GM21825 (cell line): ENCODE measurements around the gene SYNE1.
"Not testable (repeated sequence)": the region's sequence is repeated elsewhere in the genome, so short reads cannot be mapped to it uniquely, and the experiment has no call there.

Source experiments
- ATAC-seq: cut with Tn5 transposase; IDR thresholded peaks from one replicate; pipeline ENCODE4 v1.9.1; 2021; ENCODE audit warnings: mild to moderate bottlenecking, moderate library complexity; ENCODE audit not compliant: unreplicated experiment

Gene SYNE1

DNA sequence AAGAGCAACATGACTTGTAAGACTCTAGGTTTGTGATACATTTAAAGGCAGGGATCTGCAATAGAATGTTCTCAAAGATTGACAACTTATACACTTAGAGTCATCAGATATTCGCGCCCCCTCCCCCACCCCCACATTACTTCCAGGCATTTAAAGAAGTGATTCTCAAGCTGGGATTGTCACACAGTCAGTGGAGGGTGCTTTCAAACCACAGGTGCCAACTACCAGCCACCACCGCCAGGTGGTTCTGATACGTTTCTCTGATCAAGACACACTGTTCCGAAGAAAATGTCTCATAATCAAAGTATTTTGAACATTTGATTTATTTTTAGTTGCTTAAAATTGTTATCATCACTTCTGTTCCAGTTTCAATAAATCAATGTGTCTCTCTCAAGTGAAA lies 472.2 kb downstream of the SYNE1 start:
- ATAC-seq: no peak

DNA sequence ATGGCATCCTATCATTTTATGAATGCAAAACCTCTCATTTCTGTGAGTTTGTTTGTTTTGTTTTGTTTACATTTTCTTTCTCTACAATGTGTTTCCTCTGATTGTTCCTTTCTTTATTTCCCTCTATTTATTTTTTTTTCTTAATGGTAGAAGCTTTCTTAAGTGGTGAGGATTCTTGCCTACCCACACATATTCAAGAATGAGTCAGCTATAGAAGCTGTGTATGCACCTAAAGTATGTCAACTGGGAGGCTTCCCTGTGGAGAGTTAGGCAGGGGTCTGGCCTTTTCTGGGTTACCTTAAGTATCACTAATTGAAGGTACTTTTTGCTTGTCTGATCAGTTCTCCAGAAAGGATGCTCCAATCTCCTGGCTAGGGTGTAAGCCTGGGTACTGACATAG lies 475.7 kb downstream of the SYNE1 start:
- ATAC-seq: no peak

DNA sequence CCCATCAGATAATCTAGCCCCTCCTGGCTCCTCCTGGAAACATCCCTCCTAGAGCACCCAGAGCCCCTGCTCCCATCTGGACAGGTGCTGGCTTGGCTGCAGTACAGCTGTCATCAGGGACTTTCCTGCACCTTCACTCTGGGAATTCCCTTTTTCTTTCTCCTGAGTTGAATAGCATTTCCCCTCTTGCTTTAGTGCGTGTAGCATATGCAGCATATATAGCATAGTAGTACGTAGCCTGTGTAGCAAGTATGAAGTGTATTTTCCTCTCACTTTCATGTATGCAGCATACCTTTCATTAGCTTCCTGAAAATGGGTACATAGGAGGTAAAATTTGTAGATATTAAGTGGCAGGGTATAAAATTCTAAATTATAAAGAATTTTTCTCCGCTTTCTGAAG lies 476.8 kb downstream of the SYNE1 start:
- peak; percentile 97 for ATAC-seq

DNA sequence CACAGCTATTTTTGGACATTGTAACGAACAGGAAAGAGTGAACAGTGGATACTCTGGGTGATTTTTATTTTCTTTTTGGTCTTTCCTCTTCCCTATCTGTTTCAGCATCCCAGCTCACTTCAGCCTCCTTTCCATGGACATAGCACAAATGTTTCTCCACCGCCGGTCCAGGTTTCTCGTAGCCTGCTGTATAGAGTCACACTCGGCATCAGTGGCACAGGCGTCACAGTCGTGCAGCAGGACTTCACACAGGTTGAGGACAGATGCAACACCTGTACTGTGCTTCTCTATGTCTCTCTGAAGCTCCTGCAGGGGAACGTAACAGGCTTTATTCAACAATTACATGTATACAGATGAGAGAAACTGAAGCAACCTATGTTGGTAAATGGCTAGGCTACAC lies 481.4 kb downstream of the SYNE1 start:
- no peak for ATAC-seq

DNA sequence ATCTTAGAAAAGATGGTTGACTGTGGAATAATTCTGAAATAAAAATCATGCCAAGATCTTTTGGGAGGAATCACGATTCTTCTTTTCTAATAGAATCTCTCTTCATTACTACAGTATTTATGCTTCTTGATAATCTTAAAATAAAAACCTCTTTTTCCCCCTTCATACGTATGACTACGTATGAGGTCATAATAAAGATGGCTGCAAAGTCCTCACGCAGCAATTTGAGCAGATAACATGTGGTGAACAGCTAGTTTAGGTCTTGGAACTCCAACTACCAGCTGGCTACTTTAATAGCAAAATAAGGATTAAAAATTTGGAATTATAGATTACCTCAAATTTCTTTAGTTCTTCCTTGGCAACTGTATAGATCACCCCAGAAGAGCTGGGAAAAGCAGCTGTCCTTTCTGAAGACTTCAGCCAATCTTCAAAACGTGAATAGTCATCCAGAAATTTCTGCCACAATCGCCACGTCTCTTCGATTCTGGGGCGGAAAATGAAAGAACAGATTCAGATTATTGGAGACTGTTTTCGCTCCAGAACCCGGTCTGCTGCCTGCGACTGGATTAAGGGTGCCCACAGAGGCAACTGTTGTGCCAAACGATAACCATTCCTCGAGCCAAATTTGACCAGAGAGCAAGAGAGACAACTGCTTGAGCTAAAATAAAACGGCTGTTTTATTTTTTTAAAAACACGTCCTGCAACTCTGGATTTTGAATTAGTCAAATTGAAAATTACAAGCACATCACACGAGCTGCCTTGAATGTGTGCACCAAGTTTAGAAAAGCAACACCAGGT lies 482.4 kb downstream of the SYNE1 start:
- no peak for ATAC-seq

DNA sequence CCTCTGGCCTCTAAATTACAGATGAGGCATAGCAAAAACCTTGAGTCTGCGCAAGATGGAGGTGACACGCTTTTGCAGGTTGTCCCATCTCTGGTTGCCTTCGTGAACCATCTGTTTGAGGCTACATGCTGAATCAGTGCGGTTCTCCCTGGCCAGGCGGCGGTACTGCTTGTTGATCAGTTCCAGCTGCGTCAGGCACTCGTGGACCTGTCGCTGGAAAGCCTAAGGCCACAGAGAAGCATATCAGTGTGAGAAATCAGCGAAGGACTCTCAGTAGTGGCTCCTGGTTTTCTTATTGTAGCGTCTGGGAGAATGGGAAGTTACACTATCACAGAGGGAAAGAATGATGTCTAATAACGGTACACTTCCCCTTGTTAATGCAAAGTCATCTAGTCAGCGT lies 485.2 kb downstream of the SYNE1 start:
- ATAC-seq: no peak

DNA sequence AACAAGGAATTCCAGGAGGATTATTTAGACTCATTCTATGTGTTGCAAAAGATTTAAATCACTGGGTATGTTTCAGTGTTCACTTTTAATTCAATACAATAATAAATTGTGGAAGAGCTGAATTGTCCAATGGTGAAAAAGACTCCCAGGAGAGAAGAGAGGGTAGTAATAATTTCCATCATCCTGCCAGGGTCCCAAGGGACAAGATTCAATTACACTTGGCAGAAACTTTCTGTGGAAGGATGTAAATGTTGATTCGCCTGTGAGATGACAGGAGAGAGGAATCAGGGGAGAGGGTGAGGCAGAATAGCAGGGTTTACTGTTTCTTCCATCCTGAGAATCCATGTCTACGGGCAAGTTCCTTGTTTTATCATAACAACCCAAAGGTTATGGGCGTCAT lies 487.0 kb downstream of the SYNE1 start:
- ATAC-seq: no peak

DNA sequence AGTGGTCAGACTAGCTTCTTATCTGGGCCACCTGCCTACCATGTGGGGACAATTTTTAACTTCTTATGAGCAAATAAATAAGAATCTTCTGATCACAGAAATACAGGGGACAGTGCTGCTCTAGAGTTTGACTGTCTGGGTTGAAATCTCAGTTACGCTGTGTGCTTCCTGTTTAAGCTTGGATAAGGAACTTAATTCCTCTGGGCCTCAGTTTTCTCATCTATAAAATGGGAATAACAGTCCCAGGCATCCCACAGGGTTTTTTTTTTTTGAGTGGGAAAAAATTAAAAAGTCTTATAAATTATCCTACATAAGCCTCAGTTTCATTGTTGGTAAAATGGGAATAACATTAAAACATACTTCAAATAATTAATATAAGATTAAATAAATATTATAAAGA lies 488.8 kb downstream of the SYNE1 start:
- no peak for ATAC-seq

DNA sequence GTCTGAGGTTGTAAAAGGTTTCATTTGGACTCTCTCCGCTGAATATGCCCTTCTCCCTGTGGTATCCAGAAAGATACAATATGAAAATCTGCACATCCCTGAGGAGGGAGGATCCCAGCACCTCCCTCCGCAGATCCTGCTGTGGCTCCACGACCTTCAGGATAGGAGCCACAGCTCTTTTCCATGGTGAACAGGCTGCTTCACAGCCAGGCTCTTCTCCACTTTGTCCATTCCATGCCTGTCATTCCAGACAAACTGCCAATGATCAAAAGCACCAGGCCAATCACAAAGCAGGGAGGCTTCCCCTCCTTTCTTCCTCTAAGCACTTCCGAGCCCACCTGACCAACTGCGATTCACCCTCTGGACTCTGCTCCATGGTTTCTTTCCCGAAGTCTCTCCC lies 489.9 kb downstream of the SYNE1 start:
- no peak for ATAC-seq

DNA sequence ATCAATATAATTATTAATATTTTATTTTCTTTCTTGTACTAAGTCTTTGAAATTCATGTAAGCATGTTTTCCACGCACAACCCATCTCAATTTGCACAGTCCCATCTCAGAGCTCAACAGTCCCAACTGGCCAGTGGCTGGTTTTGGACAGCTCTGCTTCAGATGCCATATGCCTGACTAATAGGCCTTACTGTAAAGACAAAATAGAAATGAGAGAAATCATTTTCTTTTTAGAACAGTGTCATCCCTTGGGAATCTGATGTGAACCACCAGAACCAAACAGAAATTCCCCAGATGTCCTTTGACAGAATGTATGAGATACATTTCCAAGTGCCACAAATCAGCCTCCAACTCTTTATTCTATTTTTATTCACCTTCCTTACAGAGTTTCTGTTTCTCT lies 490.8 kb downstream of the SYNE1 start:
- no peak for ATAC-seq

DNA sequence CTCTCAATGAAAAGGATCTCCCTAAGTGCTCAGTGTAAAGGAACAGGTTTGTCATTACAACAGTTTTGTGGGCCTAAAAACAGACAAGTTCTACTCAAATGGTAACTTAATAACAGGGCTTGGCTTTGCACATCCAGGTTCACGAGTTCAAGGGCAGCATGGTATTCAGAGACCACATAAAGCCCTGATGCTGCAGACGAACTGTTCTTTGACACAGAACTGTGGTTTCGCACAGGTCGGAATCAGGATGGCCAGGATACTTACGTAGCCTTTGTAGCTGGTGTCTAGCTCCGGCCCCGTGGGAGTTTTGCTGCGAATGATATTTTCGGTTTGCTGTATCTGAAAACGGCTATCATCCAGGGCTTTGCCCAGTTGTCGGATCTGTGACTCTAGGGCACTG lies 493.8 kb downstream of the SYNE1 start:
- no peak for ATAC-seq

DNA sequence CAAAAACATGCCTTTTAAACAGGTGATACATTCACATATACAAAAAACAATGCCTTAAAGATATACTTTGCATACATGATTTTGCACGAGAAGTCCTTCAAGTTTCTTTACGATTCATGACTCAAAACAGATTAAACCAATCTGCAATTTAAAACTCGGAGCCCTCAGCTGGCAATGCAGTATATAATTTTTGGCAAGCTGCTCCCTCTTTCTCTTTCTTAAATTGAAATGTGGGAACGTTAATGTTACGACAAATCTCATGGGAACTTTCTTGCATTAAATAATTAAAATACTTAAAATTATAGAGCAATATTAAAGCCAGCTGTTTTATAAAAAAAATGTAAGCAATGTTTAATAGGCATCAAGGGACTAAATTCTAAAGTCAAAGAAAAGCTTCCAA lies 495.1 kb downstream of the SYNE1 start:
- ATAC-seq: no peak

DNA sequence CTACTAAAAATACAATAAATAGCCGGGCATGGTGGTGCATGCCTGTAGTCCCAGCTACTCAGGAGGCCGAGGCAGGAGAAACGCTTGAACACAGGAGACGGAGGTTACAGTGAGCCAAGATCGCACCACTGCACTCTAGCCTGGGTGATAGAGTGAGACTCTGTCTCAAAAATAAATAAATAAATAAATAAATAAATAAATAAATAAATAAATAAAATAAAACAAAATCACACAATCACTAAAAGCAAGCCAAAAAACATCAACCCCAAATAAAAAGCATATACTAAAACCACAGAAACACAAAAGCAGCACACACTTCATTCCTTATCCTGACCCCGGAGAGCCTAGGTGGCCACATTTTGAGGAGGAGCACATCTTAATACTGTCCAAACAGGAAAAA lies 498.8 kb downstream of the SYNE1 start:
- not testable (repeated sequence) for ATAC-seq

DNA sequence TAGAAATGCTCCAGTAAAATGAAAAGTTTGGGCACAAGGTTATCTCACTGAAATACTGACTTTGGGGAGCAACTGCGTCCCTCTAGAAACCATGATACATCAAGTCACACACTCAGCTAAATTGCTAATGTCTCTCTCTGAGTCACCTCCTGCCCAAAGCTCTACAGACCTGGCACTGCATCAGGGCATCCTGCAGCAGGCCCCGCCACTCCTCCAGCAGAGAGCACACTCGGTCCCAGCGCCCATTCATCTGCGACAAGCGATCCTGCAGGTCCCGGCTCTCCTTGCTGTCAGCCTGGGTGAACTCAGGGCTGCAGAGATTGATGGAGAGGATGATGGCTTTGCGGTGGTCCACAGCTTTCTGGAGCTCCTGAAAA lies 500.7 kb downstream of the SYNE1 start:
- ATAC-seq: no peak

DNA sequence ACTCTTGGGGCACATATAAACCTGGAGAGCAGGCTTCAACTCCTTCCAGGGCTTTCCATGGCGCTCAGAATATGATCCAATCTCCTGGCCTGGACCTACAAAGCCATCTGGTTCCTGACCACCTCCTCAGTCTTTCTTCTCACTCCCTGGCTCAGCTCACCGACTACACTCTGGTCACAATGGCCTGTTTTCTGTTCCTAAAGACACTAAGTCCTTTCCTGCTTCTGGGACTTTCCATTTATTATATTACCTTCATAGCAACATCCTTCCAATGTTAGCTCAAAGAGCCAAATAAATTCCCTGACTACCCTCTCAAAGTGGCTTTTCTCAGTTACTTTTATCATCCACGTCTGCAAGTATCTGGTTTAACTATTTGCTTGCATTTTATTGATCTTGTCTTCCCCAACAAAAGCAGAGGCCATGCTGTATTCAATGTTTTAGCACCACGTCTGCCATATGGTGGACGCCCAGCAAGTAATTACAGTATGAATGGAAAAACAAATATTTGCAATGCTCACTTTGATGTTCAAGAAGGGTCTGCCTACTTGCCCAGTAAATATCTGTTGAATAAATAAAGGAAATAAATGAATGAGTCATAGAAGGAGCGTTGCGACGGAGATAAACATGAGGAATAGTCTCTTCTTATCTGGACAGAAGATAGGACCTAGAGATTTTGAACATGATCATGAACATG lies 501.3 kb downstream of the SYNE1 start:
- ATAC-seq: no peak

DNA sequence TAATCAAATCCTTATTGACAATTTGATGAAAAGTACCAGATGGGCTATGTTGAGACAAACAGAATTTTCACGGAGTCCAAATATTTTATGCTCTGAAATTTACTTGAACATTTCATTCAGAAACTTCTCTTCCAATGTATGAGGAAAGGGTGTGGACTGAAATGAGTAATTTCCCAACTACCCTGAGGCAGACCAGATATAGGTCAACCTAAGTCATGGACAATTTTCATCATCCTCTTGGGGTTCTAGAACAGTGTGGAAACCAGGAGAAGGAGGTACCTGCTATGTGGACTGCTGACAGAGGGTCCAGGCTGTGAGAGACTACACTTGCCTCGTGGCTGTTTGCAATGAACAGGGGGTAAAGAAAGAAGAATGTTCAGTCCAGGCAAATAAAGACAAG lies 506.7 kb downstream of the SYNE1 start:
- ATAC-seq: no peak

DNA sequence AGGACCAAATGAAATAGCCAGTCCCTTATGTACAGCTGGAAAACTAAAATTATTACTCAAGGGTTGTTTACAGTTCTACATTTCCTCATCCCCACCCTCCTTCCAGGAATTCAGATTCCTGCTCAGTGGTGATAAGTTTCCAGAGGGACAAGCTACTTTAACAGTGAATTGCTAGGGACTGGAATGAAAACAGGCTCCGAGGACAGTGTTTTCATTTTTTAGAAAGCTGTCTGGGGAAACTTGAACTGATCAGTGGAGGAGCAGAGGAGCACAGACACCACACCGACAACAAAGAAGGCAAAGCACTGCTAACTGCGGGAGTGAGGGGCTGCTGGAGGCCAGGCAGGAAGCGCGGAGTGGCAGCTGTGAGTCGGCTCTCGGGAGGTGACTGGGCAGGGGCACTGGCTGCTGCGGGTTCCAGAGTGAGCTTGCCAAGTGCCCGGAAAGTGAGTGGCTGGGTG lies 507.4 kb downstream of the SYNE1 start:
- no peak for ATAC-seq

DNA sequence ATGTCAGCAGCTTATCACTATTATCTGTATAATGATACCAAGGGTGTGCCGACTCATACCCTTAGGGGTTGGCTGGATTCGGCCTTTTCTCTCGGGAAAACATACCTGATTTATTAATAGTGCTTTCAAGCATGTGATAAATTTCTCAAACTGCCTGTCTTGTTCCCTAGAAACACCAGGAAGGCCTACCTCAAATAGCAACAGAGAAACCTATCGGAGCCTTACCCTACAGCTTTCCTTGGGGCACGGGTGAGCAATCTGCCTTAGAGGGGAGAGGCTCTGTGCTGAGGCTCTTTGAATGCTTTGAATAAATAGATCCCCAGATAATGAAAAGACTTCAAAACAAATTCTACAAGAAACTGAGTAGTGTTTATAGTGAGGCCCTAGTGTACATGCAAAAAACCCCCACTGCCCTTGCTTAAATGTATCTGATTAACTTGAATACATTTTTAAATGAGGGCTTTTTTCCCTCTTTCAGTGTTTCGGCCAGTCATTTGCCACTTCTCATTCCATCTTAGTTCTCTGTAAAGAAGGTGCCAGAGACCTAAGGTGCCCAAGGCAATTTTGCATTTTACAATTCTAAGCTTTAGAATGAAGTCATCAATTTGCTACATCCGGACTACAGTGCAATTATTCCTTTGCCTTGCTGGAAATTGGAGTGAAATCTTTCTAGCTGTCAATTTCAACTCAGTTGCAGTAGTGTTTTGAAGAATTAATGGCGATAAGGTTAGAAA lies 509.6 kb downstream of the SYNE1 start:
- ATAC-seq: no peak

DNA sequence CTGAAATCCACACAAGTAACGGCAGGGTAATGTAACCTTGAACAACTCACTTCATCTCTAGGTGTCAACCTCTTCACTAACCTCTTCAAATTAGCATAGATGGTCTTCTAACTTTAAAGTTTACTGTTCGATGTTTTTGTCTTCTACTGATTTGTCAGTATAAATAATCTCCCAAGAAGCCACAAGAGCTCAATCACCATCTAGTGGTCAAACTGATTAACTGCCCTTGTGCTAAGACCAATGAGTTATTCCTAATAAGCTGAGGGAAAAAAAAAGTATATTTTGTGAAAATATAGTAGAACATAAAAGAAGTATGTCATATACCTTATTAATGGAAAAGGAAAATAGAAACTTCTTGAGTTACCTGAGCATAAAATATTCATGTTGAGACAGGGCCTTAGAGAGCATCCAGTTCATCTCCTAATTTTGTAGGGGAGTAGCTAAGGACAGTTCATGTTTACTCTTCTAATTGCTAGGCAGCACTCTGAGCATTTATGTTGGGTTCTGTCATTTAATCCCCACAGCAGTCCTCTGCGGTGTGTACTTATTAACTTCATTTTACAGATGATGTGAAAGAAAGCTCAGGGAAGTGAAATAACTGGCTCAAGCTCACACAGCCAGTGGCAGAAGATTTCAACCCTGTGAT lies 512.6 kb downstream of the SYNE1 start:
- no peak for ATAC-seq

DNA sequence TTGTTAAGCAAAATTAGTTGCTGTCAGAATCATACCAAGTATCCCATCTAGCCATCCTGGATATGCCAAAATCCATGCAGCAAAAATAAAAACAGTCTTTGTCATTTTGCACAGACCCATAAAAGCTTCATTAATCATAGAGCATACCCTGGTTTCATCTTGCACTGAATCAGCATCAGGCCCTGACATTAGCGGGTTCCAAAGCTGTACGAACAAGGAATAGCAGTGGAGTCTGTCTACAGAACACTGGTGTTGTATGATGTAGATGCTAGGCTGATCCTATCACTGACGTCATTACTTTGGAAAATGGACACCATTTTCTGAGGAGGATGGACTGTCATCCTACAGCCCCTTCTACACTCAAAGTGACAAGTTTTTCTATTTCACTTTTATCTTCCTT lies 514.1 kb downstream of the SYNE1 start:
- ATAC-seq: no peak

DNA sequence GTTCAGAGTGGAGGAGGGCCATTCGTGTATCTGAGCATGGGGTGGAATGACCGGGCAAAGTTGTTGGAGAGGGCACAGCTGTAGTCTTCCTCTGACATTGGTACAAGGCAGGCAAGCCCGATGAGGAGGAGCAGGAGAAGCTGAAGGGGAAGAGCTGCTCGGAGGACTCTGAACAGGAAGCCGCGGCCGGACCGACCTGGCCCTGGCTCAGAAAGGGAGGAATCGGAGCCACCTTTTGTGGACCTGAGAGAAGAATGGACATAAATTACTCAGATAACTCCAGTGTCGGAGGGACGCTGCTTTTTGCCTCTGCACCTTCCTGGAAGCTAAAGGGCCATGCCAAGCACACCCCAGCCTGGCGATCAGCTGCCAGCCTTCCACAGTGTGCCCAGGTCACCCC lies 514.7 kb downstream of the SYNE1 start:
- no peak for ATAC-seq
